ENCODE results near the gene ZBTB18. TPM values are rescaled to one million over a fixed set of nuclear protein-coding genes. Genes with fewer than 3 reads are reported as not detected.

ZBTB18 gene
- total RNA-seq, 1 experiment from 2014 or later: 8.8 TPM

DNA sequence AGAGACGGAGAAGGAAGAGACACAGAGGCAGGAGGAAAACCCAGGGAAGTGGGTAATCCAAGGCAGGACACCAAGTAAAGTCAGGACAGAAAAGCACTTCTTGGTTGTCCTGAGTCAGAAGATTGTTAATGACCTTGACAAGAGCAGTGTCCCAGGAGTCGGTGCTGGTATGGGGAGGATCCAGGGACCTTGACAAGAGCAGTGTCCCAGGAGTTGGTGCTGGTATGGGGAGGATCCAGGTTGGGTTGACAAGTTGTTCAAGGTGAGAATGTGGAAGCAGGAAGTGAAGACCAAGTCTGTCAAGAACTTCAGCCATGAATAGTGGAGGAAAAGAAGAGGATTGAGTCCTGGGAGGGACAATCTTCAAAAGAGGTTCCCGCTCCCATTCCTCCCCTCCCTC, 31.9 kb downstream of the ZBTB18 start:
- peaks cover 14% of the 10 kb centered on the region for H3K9me3 Mint-ChIP-seq (ENCODE audit: unreplicated experiment)
- H3K36me3 ChIP-seq (ENCODE audit: control insufficient read depth, insufficient read depth, low read length): no peaks in the 10 kb centered on the region
- ChIA-PET POLR2A (no interaction called here), CTCF (no interaction called here)
- no peaks in the 10 kb centered on the region for H3K9me3 ChIP-seq
- H3K4me1 Mint-ChIP-seq (ENCODE audit: low read depth, unreplicated experiment): peaks cover 7% of the 10 kb centered on the region
- H3K4me3 ChIP-seq (ENCODE audit: low read depth, low read length): no peak overlapping the region
- no peak overlapping the region for H3K4me3 Mint-ChIP-seq (ENCODE audit: unreplicated experiment)
- no peaks in the 10 kb centered on the region for H3K36me3 Mint-ChIP-seq (ENCODE audit: insufficient read depth, unreplicated experiment)
- intact Hi-C loops (cut with micrococcal nuclease; ENCODE audit: unreplicated experiment): no loop called here
- DNase-seq: no peak
- no peaks in the 10 kb centered on the region for H3K4me1 ChIP-seq
- BruUV-seq (replicated peaks): no TSS peak
- no peak overlapping the region for H3K27ac Mint-ChIP-seq (ENCODE audit: unreplicated experiment)
- H3K27me3 ChIP-seq (replicated peaks; ENCODE audit: control insufficient read depth, insufficient read depth, low read length): no peaks in the 10 kb centered on the region
- TF ChIP-seq, protein P1, sequence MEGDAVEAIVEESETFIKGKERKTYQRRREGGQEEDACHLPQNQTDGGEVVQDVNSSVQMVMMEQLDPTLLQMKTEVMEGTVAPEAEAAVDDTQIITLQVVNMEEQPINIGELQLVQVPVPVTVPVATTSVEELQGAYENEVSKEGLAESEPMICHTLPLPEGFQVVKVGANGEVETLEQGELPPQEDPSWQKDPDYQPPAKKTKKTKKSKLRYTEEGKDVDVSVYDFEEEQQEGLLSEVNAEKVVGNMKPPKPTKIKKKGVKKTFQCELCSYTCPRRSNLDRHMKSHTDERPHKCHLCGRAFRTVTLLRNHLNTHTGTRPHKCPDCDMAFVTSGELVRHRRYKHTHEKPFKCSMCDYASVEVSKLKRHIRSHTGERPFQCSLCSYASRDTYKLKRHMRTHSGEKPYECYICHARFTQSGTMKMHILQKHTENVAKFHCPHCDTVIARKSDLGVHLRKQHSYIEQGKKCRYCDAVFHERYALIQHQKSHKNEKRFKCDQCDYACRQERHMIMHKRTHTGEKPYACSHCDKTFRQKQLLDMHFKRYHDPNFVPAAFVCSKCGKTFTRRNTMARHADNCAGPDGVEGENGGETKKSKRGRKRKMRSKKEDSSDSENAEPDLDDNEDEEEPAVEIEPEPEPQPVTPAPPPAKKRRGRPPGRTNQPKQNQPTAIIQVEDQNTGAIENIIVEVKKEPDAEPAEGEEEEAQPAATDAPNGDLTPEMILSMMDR (IDR thresholded peaks at IDR 0.05; ENCODE audit: insufficient read depth in 1 of 2, low read depth in 1 of 2, low read length in 1 of 2, severe bottlenecking in 1 of 2, unreplicated experiment in 1 of 2): no peak
- H3K27me3 Mint-ChIP-seq (ENCODE audit: insufficient read depth, unreplicated experiment): peaks cover 8% of the 10 kb centered on the region

DNA sequence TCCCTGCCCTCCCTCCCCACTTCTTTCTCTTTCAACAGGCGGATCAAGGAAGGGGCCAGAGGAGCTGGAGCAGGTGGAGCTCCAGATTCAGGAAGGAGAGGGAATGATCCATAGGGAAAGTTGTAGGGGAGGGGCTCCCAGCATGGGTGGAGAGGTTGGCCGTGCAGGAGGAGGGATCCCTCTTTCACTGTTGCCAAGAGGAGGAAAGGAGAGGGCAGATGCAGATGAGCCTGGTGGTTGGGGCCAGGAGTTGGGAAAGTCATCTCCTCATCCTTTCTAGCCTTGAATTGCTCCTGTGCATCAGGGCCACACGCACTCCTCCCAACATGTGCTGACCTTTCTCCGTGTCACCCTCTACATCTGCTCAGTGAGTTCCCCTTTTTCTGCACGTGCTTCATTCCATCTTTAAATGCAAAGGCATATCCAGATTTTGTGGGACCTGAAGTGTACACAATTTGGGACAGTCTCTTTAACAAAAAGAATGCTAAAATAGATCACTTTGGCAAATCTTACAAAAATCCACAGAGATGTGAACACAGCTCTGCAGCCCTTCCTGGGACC, 32.4 kb downstream of the ZBTB18 start:
- no peak overlapping the region for H3K4me3 ChIP-seq (ENCODE audit: low read depth, low read length)
- H3K27me3 ChIP-seq (replicated peaks; ENCODE audit: control insufficient read depth, insufficient read depth, low read length): no peaks in the 10 kb centered on the region
- Mint-ChIP-seq H3K27me3 (ENCODE audit: insufficient read depth, unreplicated experiment) (peaks cover 8% of the 10 kb centered on the region), H3K27ac (ENCODE audit: unreplicated experiment) (no peak overlapping the region), H3K4me3 (ENCODE audit: unreplicated experiment) (no peak overlapping the region), H3K9me3 (ENCODE audit: unreplicated experiment) (peaks cover 14% of the 10 kb centered on the region), H3K36me3 (ENCODE audit: insufficient read depth, unreplicated experiment) (no peaks in the 10 kb centered on the region), H3K4me1 (ENCODE audit: low read depth, unreplicated experiment) (peaks cover 7% of the 10 kb centered on the region)
- intact Hi-C loops (cut with micrococcal nuclease; ENCODE audit: unreplicated experiment): no loop called here
- H3K36me3 ChIP-seq (ENCODE audit: control insufficient read depth, insufficient read depth, low read length): no peaks in the 10 kb centered on the region
- TF ChIP-seq, protein P1 (IDR thresholded peaks at IDR 0.05; ENCODE audit: insufficient read depth in 1 of 2, low read depth in 1 of 2, low read length in 1 of 2, severe bottlenecking in 1 of 2, unreplicated experiment in 1 of 2): no peak
- H3K4me1 ChIP-seq: peaks cover under 1% of the 10 kb centered on the region
- DNase-seq: no peak
- ChIA-PET CTCF (no interaction called here), POLR2A (no interaction called here)
- no TSS peak for BruUV-seq (replicated peaks)
- H3K9me3 ChIP-seq: no peaks in the 10 kb centered on the region

DNA sequence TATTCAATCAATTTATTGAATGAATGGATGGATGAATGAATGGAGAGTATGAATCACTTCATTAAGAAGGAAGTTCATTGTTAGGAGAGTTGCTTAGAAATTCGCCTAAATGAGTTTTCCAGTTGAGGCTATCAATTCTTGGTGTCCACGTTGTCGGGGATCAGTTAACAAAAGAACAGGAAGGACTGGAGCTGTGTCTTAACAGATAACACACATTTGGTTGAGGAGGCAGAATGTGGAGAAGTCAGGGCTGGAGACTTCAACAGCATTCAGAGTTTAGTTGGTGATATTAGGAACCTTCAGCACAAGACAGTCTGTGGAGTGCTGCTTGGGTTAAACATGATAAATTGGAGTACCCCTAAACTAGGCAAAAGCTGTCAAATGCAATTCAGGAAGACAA, 33.7 kb downstream of the ZBTB18 start:
- DNase-seq: no peak
- H3K4me3 Mint-ChIP-seq (ENCODE audit: unreplicated experiment): no peak overlapping the region
- intact Hi-C loops (cut with micrococcal nuclease; ENCODE audit: unreplicated experiment): no loop called here
- ChIA-PET POLR2A (no interaction called here), CTCF (no interaction called here)
- peaks cover 8% of the 10 kb centered on the region for H3K27me3 Mint-ChIP-seq (ENCODE audit: insufficient read depth, unreplicated experiment)
- BruUV-seq (replicated peaks): no TSS peak
- peaks cover 13% of the 10 kb centered on the region for H3K4me1 ChIP-seq
- no peaks in the 10 kb centered on the region for H3K27me3 ChIP-seq (replicated peaks; ENCODE audit: control insufficient read depth, insufficient read depth, low read length)
- H3K4me3 ChIP-seq (ENCODE audit: low read depth, low read length): no peak overlapping the region
- TF ChIP-seq, protein P1 (IDR thresholded peaks at IDR 0.05; ENCODE audit: insufficient read depth in 1 of 2, low read depth in 1 of 2, low read length in 1 of 2, severe bottlenecking in 1 of 2, unreplicated experiment in 1 of 2): no peak
- no peaks in the 10 kb centered on the region for H3K9me3 ChIP-seq
- no peaks in the 10 kb centered on the region for H3K36me3 ChIP-seq (ENCODE audit: control insufficient read depth, insufficient read depth, low read length)
- no peak overlapping the region for H3K27ac Mint-ChIP-seq (ENCODE audit: unreplicated experiment)
- no peaks in the 10 kb centered on the region for H3K36me3 Mint-ChIP-seq (ENCODE audit: insufficient read depth, unreplicated experiment)
- H3K9me3 Mint-ChIP-seq (ENCODE audit: unreplicated experiment): peaks cover 14% of the 10 kb centered on the region
- H3K4me1 Mint-ChIP-seq (ENCODE audit: low read depth, unreplicated experiment): peaks cover 12% of the 10 kb centered on the region

All from Caco-2 (cell line).